GM18511 (cell line): Measurements from ENCODE around the gene ZNF197.
A peak's percentile ranks its signal among the peaks of the same experiment; 100 is the strongest.
"Not testable (repeated sequence)": the region's sequence is repeated elsewhere in the genome, so short reads cannot be mapped to it uniquely, and the experiment has no call there.

Experiments
- ATAC-seq: cut with Tn5 transposase; IDR thresholded peaks from one replicate; pipeline ENCODE4 v1.9.1; 2021; ENCODE audit warnings: mild to moderate bottlenecking, moderate library complexity; ENCODE audit not compliant: unreplicated experiment

ZNF197 gene

GRCh38 chr3:44624749-44625480 is at the start of gene ZNF197:
TSS of gene ZNF197 (plus strand) at chr3:44625036. CDS start at chr3:44629155, 4,119 bp downstream.
- ATAC-seq, result peak; percentile 96

GRCh38 chr3:44576613-44577012 is 48.2 kb upstream of the ZNF197 start:
- no peak for ATAC-seq

- not testable (repeated sequence) for ATAC-seq
Measured at GRCh38 chr3:44577354-44577952, 47.4 kb upstream of the ZNF197 start.

GRCh38 chr3:44578316-44578715 is 46.5 kb upstream of the ZNF197 start:
- ATAC-seq, result not testable (repeated sequence)

- ATAC-seq, result not testable (repeated sequence)
Measured at GRCh38 chr3:44578924-44579515, 45.8 kb upstream of the ZNF197 start.

GRCh38 chr3:44579749-44580148 is 45.1 kb upstream of the ZNF197 start:
- not testable (repeated sequence) for ATAC-seq

- ATAC-seq, result not testable (repeated sequence)
Measured at GRCh38 chr3:44580971-44581370, 43.9 kb upstream of the ZNF197 start.

- ATAC-seq, result peak; percentile 78
Measured at GRCh38 chr3:44584646-44585501, 40.0 kb upstream of the ZNF197 start, which contains the start of gene ZNF660. TSS of gene ZNF660 (plus strand) at chr3:44584964. CDS start at chr3:44594194, 9,230 bp downstream.

GRCh38 chr3:44596621-44597020 is 28.2 kb upstream of the ZNF197 start:
- no peak for ATAC-seq

- ATAC-seq, result no peak
Measured at GRCh38 chr3:44601749-44602148, 23.1 kb upstream of the ZNF197 start.

GRCh38 chr3:44612678-44613077 is 12.2 kb upstream of the ZNF197 start:
- no peak for ATAC-seq

GRCh38 chr3:44628716-44629115 is 3.9 kb downstream of the ZNF197 start:
- ATAC-seq, result no peak

GRCh38 chr3:44632193-44632592 is 7.4 kb downstream of the ZNF197 start:
- ATAC-seq, result no peak

GRCh38 chr3:44642337-44642736 is 17.5 kb downstream of the ZNF197 start:
- no peak for ATAC-seq

GRCh38 chr3:44643024-44643423 is 18.2 kb downstream of the ZNF197 start:
- no peak for ATAC-seq

GRCh38 chr3:44647771-44648170 is 22.9 kb downstream of the ZNF197 start:
- ATAC-seq, result no peak

GRCh38 chr3:44648564-44649229 is 23.9 kb downstream of the ZNF197 start, which contains the start of gene ZNF35:
TSS of gene ZNF35 (plus strand) at chr3:44648732. CDS start at chr3:44651068, 2,336 bp downstream.
- ATAC-seq, result peak; percentile 96

GRCh38 chr3:44649709-44650108 is 24.9 kb downstream of the ZNF197 start:
- no peak for ATAC-seq

- ATAC-seq, result no peak
Measured at GRCh38 chr3:44654039-44654438, 29.2 kb downstream of the ZNF197 start.

- ATAC-seq, result no peak
Measured at GRCh38 chr3:44659015-44659414, 34.2 kb downstream of the ZNF197 start.
